Stomach (tissue), 4 donors: ENCODE data around the gene MAPK1.

ENCODE experiments used
- CTCF ChIP-seq, 7 experiments: fragments of 450-650 bp in 4 of 7; fragments of 200-600 bp in 3 of 7; sonication (generic) in 3 of 7; IDR thresholded peaks; one replicate each; pipeline ENCODE4 v1.5.1; 2016 to 2019; ENCODE audit warnings: antibody characterized with exemption in 7 of 7, control low read depth in 2 of 7, mild to moderate bottlenecking in 1 of 7
- POLR2A ChIP-seq, 4 donors: fragments of 450-650 bp; IDR thresholded peaks; one replicate each; pipeline ENCODE4 v1.6.1; 2016; ENCODE audit warnings: antibody characterized with exemption in 4 of 4, control low read depth in 2 of 4, mild to moderate bottlenecking in 1 of 4, moderate library complexity in 1 of 4
- POLR2AphosphoS5 ChIP-seq, 3 donors: sonication (generic); formaldehyde crosslinking; IDR thresholded peaks; one replicate each; pipeline ENCODE4 v1.6.1; 2016; ENCODE audit warnings: antibody characterized with exemption in 3 of 3

GRCh38 chr22:21714786-21715185 lies 152.7 kb downstream of the MAPK1 start:
- TF ChIP-seq POLR2AphosphoS5 (IDR thresholded peaks at IDR 0.05) (no peak), CTCF (IDR thresholded peaks at IDR 0.05) (no peak), POLR2A (IDR thresholded peaks at IDR 0.05) (no peak)
